Ascending aorta (tissue), 2 donors: Measurements from ENCODE around the gene ITIH2. TPM values are rescaled to one million over a fixed set of nuclear protein-coding genes. Genes with fewer than 3 reads are reported as not detected.
"Not testable (repeated sequence)": the region's sequence is repeated elsewhere in the genome, so short reads cannot be mapped to it uniquely, and the experiment has no call there.

ENCODE experiments used
- DNase-seq, 2 donors: peaks; one replicate each; pipeline ENCODE4 v3.0.0-alpha.2; 2019; ENCODE audit warnings: low spot score in 2 of 2
- H3K27ac ChIP-seq, 2 donors: fragments of 200-600 bp; sonication (generic); one replicate each; pipeline ENCODE4 v1.5.1; 2016 to 2017; ENCODE audit warnings: mild to moderate bottlenecking in 1 of 2
- H3K27me3 ChIP-seq: fragments of 200-600 bp; sonication (generic); one replicate; pipeline ENCODE4 v1.5.1; 2017
- H3K36me3 ChIP-seq, 2 donors: fragments of 200-600 bp; sonication (generic); one replicate each; pipeline ENCODE4 v1.5.1; 2016
- H3K4me1 ChIP-seq, 2 donors: fragments of 200-600 bp; sonication (generic); one replicate each; pipeline ENCODE4 v1.5.1; 2016 to 2017; ENCODE audit warnings: mild to moderate bottlenecking in 1 of 2
- H3K4me3 ChIP-seq, 2 donors: fragments of 200-600 bp; sonication (generic); one replicate each; pipeline ENCODE4 v1.5.1; 2016 to 2017; ENCODE audit warnings: mild to moderate bottlenecking in 1 of 2
- H3K9me3 ChIP-seq, 2 donors: fragments of 200-600 bp; sonication (generic); one replicate each; pipeline ENCODE4 v1.5.1; 2016
- CTCF ChIP-seq, 3 experiments: fragments of 200-600 bp in 2 of 3; fragments of 450-650 bp in 1 of 3; sonication (generic) in 2 of 3; IDR thresholded peaks; one replicate each; pipeline ENCODE4 v1.5.1; 2016 to 2019; ENCODE audit warnings: antibody characterized with exemption in 3 of 3, mild to moderate bottlenecking in 1 of 3, moderate library complexity in 1 of 3
- intact Hi-C: fragments of 100-400 bp; cut with DNase I; formaldehyde crosslinking; loops from one replicate; pipeline ENCODE4 v1.15.1; 2023
- total RNA-seq: library from RNA; depleted of rRNA; stranded (reverse); fragments of >200 nt; gene quantifications from one replicate; pipeline ENCODE4 v1.1.0, GENCODE V29; 2016

ITIH2 gene
- total RNA-seq, 1 donor from 2014 or later = 2.4 TPM

- Histone ChIP-seq H3K4me1 (no peaks in the 10 kb centered on the region), H3K4me3 (no peak overlapping the region), H3K27me3 (no peaks in the 10 kb centered on the region), H3K27ac (no peak overlapping the region), H3K9me3 (no peaks in the 10 kb centered on the region), H3K36me3 (no peaks in the 10 kb centered on the region)
- intact Hi-C loops = no loop called here
- no peak for TF ChIP-seq CTCF (IDR thresholded peaks at IDR 0.05)
- no peak for DNase-seq
Measured at GRCh38 chr10:7708832-7709231, 5.7 kb downstream of the ITIH2 start.

GRCh38 chr10:7710446-7710845 is 7.3 kb downstream of the ITIH2 start:
- no peak for DNase-seq
- no peak overlapping the region for H3K4me3 ChIP-seq
- no peak for TF ChIP-seq CTCF (IDR thresholded peaks at IDR 0.05)
- intact Hi-C loops = no loop called here
- H3K27ac ChIP-seq = no peak overlapping the region
- no peaks in the 10 kb centered on the region for H3K9me3 ChIP-seq
- H3K27me3 ChIP-seq = no peaks in the 10 kb centered on the region
- no peaks in the 10 kb centered on the region for H3K4me1 ChIP-seq
- H3K36me3 ChIP-seq = no peaks in the 10 kb centered on the region

GRCh38 chr10:7711075-7711474 is 8.0 kb downstream of the ITIH2 start:
- intact Hi-C loops, H3K27ac ChIP-seq, H3K9me3 ChIP-seq, DNase-seq, H3K36me3 ChIP-seq, H3K4me1 ChIP-seq, H3K27me3 ChIP-seq, H3K4me3 ChIP-seq: not testable (repeated sequence)

- H3K4me3 ChIP-seq = no peak overlapping the region
- H3K4me1 ChIP-seq = no peaks in the 10 kb centered on the region
- intact Hi-C loops = no loop called here
- no peaks in the 10 kb centered on the region for H3K9me3 ChIP-seq
- no peak for TF ChIP-seq CTCF (IDR thresholded peaks at IDR 0.05)
- no peak overlapping the region for H3K27ac ChIP-seq
- DNase-seq = no peak
- no peaks in the 10 kb centered on the region for H3K36me3 ChIP-seq
- H3K27me3 ChIP-seq = no peaks in the 10 kb centered on the region
Measured at GRCh38 chr10:7715515-7715914, 12.4 kb downstream of the ITIH2 start.

GRCh38 chr10:7717767-7718166 is 14.7 kb downstream of the ITIH2 start:
- no peak overlapping the region for H3K4me3 ChIP-seq
- H3K27ac ChIP-seq = no peak overlapping the region
- no peak for TF ChIP-seq CTCF (IDR thresholded peaks at IDR 0.05)
- intact Hi-C loops = no loop called here
- H3K36me3 ChIP-seq = no peaks in the 10 kb centered on the region
- no peaks in the 10 kb centered on the region for H3K4me1 ChIP-seq
- H3K27me3 ChIP-seq = no peaks in the 10 kb centered on the region
- no peak for DNase-seq
- no peaks in the 10 kb centered on the region for H3K9me3 ChIP-seq

GRCh38 chr10:7718685-7719084 is 15.6 kb downstream of the ITIH2 start:
- no peaks in the 10 kb centered on the region for H3K4me1 ChIP-seq
- no peaks in the 10 kb centered on the region for H3K9me3 ChIP-seq
- no peak overlapping the region for H3K4me3 ChIP-seq
- intact Hi-C loops = no loop called here
- TF ChIP-seq CTCF (IDR thresholded peaks at IDR 0.05) = no peak
- DNase-seq = no peak
- no peaks in the 10 kb centered on the region for H3K27me3 ChIP-seq
- H3K27ac ChIP-seq = no peak overlapping the region
- no peaks in the 10 kb centered on the region for H3K36me3 ChIP-seq
